ENCODE measurements around the gene SORCS1.

The SORCS1 gene

GRCh38 chr10:106873770-106874603 lies 290.5 kb downstream of the SORCS1 start:
- DNase-seq: no peak

GRCh38 chr10:106872176-106872575 lies 292.3 kb downstream of the SORCS1 start:
- no peak for DNase-seq

GRCh38 chr10:106866244-106866845 lies 298.2 kb downstream of the SORCS1 start:
- no peak for DNase-seq

- no peak for DNase-seq
These were observed 300.5 kb downstream of the SORCS1 start for GRCh38 chr10:106864031-106864430.

- no peak for DNase-seq
These were observed 301.0 kb downstream of the SORCS1 start for GRCh38 chr10:106863549-106863948.

GRCh38 chr10:106859892-106860652 lies 304.4 kb downstream of the SORCS1 start:
- DNase-seq: no peak

GRCh38 chr10:106857728-106858127 lies 306.8 kb downstream of the SORCS1 start:
- no peak for DNase-seq

- no peak for DNase-seq
These were observed 307.3 kb downstream of the SORCS1 start for GRCh38 chr10:106857213-106857612.

GRCh38 chr10:106836933-106837663 lies 327.4 kb downstream of the SORCS1 start:
- DNase-seq: no peak

GRCh38 chr10:106832846-106833245 lies 331.7 kb downstream of the SORCS1 start:
- DNase-seq: no peak

- no peak for DNase-seq
These were observed 334.0 kb downstream of the SORCS1 start for GRCh38 chr10:106830471-106830870.

- DNase-seq: no peak
These were observed 334.5 kb downstream of the SORCS1 start for GRCh38 chr10:106830006-106830405.

- DNase-seq: no peak
These were observed 337.8 kb downstream of the SORCS1 start for GRCh38 chr10:106826716-106827115.

- DNase-seq: no peak
These were observed 338.7 kb downstream of the SORCS1 start for GRCh38 chr10:106825576-106826364.

- DNase-seq: no peak
These were observed 343.9 kb downstream of the SORCS1 start for GRCh38 chr10:106820579-106820978.

GRCh38 chr10:106819490-106819889 lies 345.0 kb downstream of the SORCS1 start:
- no peak for DNase-seq

GRCh38 chr10:106816318-106817085 lies 348.0 kb downstream of the SORCS1 start:
- no peak for DNase-seq

- no peak for DNase-seq
These were observed 349.0 kb downstream of the SORCS1 start for GRCh38 chr10:106815427-106816043.

- DNase-seq: no peak
These were observed 359.4 kb downstream of the SORCS1 start for GRCh38 chr10:106804992-106805582.

GRCh38 chr10:106802949-106803348 lies 361.6 kb downstream of the SORCS1 start:
- no peak for DNase-seq

All from stimulated activated CD4-positive, alpha-beta T cell treated with anti-CD3 and anti-CD28 coated beads, Interleukin-15, amount 100 ng/mL, for 24 hours (primary cell).